ENCODE data around the gene EBLN2.

EBLN2 gene

GRCh38 chr3:73026760-73027113 is 34.7 kb upstream of the EBLN2 start:
- Histone ChIP-seq H3K9me3 (no peaks in the 10 kb centered on the region), H3K4me1 (peaks cover 3% of the 10 kb centered on the region; the same call in 1 of the 2 replicates), H3K27me3 (no peaks in the 10 kb centered on the region), H3K36me3 (peaks cover 13% of the 10 kb centered on the region), H3K4me3 (ENCODE audit: low read depth, low read length) (no peak overlapping the region)
- TF ChIP-seq CTCF (IDR thresholded peaks at IDR 0.05; ENCODE audit: low read depth, low read length) = no peak
- DNase-seq = no peak

- Histone ChIP-seq H3K9me3 (no peaks in the 10 kb centered on the region), H3K36me3 (peaks cover 13% of the 10 kb centered on the region), H3K4me1 (peaks cover 3% of the 10 kb centered on the region; the same call in 1 of the 2 replicates), H3K27me3 (no peaks in the 10 kb centered on the region), H3K4me3 (ENCODE audit: low read depth, low read length) (no peak overlapping the region)
- no peak for DNase-seq
- no peak for TF ChIP-seq CTCF (IDR thresholded peaks at IDR 0.05; ENCODE audit: low read depth, low read length)
Measured at GRCh38 chr3:73028803-73029202, 32.7 kb upstream of the EBLN2 start.

- Histone ChIP-seq H3K9me3 (no peaks in the 10 kb centered on the region), H3K4me3 (ENCODE audit: low read depth, low read length) (no peak overlapping the region), H3K27me3 (no peaks in the 10 kb centered on the region), H3K4me1 (peaks cover 3% of the 10 kb centered on the region; the same call in 1 of the 2 replicates), H3K36me3 (peaks cover 13% of the 10 kb centered on the region)
- DNase-seq = no peak
- TF ChIP-seq CTCF (IDR thresholded peaks at IDR 0.05; ENCODE audit: low read depth, low read length) = no peak
Measured at GRCh38 chr3:73029321-73029796, 32.1 kb upstream of the EBLN2 start.

DNA sequence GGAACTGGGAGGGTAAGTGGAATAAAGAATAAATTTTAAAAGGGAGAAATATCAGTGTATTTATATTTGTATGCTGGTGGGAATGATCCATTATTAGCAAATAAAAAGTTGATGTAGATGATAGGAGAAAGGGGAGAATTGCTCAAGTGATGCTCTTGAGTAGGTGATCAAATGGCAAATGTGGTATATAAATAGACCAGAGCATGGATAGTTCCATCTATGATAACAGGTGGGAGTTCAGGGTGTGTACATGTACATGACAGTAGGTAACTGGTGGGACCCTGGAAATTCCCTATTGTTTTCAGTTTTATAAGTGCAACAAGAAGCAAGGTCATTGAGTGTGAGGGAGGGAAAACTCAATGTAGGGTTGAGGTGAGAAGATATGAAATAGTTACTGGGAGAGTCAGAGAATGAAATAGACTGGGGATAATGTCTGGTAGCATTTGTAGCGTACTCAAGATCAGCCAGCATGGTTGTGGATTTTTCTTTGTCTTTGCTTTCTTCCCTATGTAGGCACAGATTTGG is 31.3 kb upstream of the EBLN2 start:
- no peaks in the 10 kb centered on the region for H3K9me3 ChIP-seq
- DNase-seq = no peak
- H3K36me3 ChIP-seq = peaks cover 13% of the 10 kb centered on the region
- no peaks in the 10 kb centered on the region for H3K27me3 ChIP-seq
- peaks cover 3% of the 10 kb centered on the region; the same call in 1 of the 2 replicates for H3K4me1 ChIP-seq
- TF ChIP-seq CTCF (IDR thresholded peaks at IDR 0.05; ENCODE audit: low read depth, low read length) = no peak
- no peak overlapping the region for H3K4me3 ChIP-seq (ENCODE audit: low read depth, low read length)

GRCh38 chr3:73031573-73032103 is 29.8 kb upstream of the EBLN2 start:
- H3K27me3 ChIP-seq = no peaks in the 10 kb centered on the region
- TF ChIP-seq CTCF (IDR thresholded peaks at IDR 0.05; ENCODE audit: low read depth, low read length) = no peak
- H3K4me3 ChIP-seq (ENCODE audit: low read depth, low read length) = no peak overlapping the region
- no peaks in the 10 kb centered on the region for H3K9me3 ChIP-seq
- no peak for DNase-seq
- peaks cover 13% of the 10 kb centered on the region for H3K36me3 ChIP-seq
- H3K4me1 ChIP-seq = peaks cover 3% of the 10 kb centered on the region
